Kidney (tissue), 14 donors: Measurements from ENCODE around the gene XPA. TPM values are rescaled to one million over a fixed set of nuclear protein-coding genes. Genes with fewer than 3 reads are reported as not detected.

ENCODE experiments used
- DNase-seq, 5 donors: peaks; one replicate each; pipeline ENCODE4 v3.0.0-alpha.2; 2013 to 2020
- FAIRE-seq: peaks from 2 replicates; lab custom pipeline; 2012; peaks lifted over from hg19 to GRCh38; lab: Jason Lieb, UNC
- H3K27ac ChIP-seq, 2 donors: one replicate each; pipeline ENCODE4 v1.7.0; 2013; ENCODE audit warnings: low read depth in 2 of 2, low read length in 2 of 2, inconsistent platforms in 1 of 2
- H3K27me3 ChIP-seq: one replicate; pipeline ENCODE4 v1.7.1; 2013; ENCODE audit warnings: low read length, inconsistent platforms; ENCODE audit not compliant: control insufficient read depth, insufficient read depth
- H3K36me3 ChIP-seq, 3 donors: one replicate each; pipeline versions ENCODE4 v1.7.0 to v1.7.1; 2013; ENCODE audit warnings: low read length in 3 of 3, control low read depth in 1 of 3, inconsistent platforms in 1 of 3; ENCODE audit not compliant: insufficient read depth in 3 of 3, control insufficient read depth in 2 of 3
- H3K4me1 ChIP-seq, 3 donors: one replicate each; pipeline versions ENCODE4 v1.7.0 to v1.7.1; 2013; ENCODE audit warnings: low read length in 3 of 3, inconsistent platforms in 1 of 3, low read depth in 1 of 3; ENCODE audit not compliant: control insufficient read depth in 2 of 3, insufficient read depth in 2 of 3
- H3K4me3 ChIP-seq, 3 donors: one replicate each; pipeline versions ENCODE4 v1.7.0 to v1.8.1; 2013; ENCODE audit warnings: low read length in 3 of 3, control low read depth in 1 of 3, inconsistent platforms in 1 of 3
- H3K9ac ChIP-seq, 3 donors: one replicate each; pipeline versions ENCODE4 v1.7.0 to v1.7.1; 2013; ENCODE audit warnings: low read length in 3 of 3, control low read depth in 1 of 3, inconsistent platforms in 1 of 3
- H3K9me3 ChIP-seq, 3 donors: one replicate each; pipeline versions ENCODE4 v1.7.0 to v1.7.1; 2013; ENCODE audit warnings: low read length in 3 of 3, control low read depth in 1 of 3, inconsistent platforms in 1 of 3; ENCODE audit not compliant: control insufficient read depth in 2 of 3, insufficient read depth in 1 of 3
- intact Hi-C: fragments of 100-400 bp; cut with DNase I; formaldehyde crosslinking; loops from one replicate; pipeline ENCODE4 v1.11.1; 2022
- polyA plus RNA-seq: library from polyadenylated mRNA; stranded (reverse); fragments of 350-450 nt; fragmentation: Illumina TruSeq; extraction: RNeasy Lipid Tissue Mini Kit (QIAGEN cat#74804); gene quantifications from one replicate; pipeline ENCODE4 v1.2.3, GENCODE V29; 2014; ENCODE audit warnings: low read depth, low replicate concordance; ENCODE audit not compliant: insufficient read depth
- total RNA-seq: library from RNA; stranded (reverse); fragmentation: NEBNext Ultra II Directional; extraction: Animal tissue kit (Norgen Biotek cat#: 25700); gene quantifications from one replicate; pipeline ENCODE4 v1.2.1, GENCODE V29; 2021
- TF ChIP-seq, protein P1 (sequence below): IDR thresholded peaks from 3 replicates; pipeline ENCODE4 v1.5.1; 2012; ENCODE audit warnings: mild to moderate bottlenecking, moderate library complexity, borderline replicate concordance; ENCODE audit not compliant: insufficient read depth; ENCODE audit errors: extremely low read depth
- donor health status: control.
- donor health status: control.
- donor health status: control.
- donor health status: control.
- donor health status: control.
- donor health status: DM: yes; HTN: yes; CAD: no.
- donor health status: Normal renal cell carcinoma (clear cell type).

The XPA gene
- total and polyA plus RNA-seq, 2 donors from 2014 or later: 17.7 to 26.3 TPM

DNA sequence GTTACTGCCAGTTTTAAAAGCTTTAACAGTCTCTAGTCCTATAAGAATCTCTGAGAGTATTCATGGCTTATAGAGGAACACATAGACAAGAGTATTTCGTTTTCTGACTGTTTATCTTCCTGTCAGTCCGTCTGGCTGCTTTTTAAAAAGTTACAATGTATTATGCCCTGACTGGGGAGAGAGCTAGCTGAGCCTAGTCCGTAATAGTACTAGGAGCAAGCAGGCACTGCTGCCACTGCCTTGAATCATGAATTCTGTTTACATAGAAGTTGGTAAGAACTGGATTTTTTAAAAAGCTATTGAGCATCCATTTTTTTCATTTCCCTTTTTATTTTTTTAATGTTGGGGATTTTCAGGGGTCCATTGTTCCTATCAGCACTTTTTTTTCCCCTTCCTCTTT lies 26.6 kb downstream of the XPA start:
- no peak overlapping the region for H3K27ac ChIP-seq
- H3K9me3 ChIP-seq: no peaks in the 10 kb centered on the region
- peaks cover 13 to 83% (median 29%) of the 10 kb centered on the region in 3 donors for H3K36me3 ChIP-seq
- H3K9ac ChIP-seq: no peak overlapping the region
- H3K27me3 ChIP-seq: no peaks in the 10 kb centered on the region
- no peaks in the 10 kb centered on the region for H3K4me1 ChIP-seq
- DNase-seq: no peak
- H3K4me3 ChIP-seq: no peak overlapping the region
- intact Hi-C loops: no loop called here
- no peak for FAIRE-seq
- TF ChIP-seq, protein P1, sequence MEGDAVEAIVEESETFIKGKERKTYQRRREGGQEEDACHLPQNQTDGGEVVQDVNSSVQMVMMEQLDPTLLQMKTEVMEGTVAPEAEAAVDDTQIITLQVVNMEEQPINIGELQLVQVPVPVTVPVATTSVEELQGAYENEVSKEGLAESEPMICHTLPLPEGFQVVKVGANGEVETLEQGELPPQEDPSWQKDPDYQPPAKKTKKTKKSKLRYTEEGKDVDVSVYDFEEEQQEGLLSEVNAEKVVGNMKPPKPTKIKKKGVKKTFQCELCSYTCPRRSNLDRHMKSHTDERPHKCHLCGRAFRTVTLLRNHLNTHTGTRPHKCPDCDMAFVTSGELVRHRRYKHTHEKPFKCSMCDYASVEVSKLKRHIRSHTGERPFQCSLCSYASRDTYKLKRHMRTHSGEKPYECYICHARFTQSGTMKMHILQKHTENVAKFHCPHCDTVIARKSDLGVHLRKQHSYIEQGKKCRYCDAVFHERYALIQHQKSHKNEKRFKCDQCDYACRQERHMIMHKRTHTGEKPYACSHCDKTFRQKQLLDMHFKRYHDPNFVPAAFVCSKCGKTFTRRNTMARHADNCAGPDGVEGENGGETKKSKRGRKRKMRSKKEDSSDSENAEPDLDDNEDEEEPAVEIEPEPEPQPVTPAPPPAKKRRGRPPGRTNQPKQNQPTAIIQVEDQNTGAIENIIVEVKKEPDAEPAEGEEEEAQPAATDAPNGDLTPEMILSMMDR: no peak

DNA sequence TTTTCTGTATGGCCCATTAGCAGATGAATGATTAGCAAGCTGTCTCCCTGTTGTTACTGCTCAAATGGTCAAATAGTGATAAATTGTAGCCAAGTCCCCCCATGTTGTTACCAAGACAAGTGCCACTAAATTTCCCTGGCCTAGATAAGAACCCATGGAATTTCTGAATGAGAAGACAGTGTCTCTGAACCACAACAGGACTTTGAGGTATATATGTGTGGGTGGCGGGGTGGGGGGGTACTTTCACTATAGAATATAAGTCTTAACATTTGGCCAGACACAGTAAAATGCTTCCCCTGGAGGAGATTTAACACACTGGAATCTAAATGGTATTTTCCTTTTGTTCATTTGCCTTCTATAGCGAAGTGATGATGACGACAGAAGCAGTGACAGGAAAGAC lies 28.7 kb downstream of the XPA start:
- H3K9ac ChIP-seq: no peak overlapping the region
- peaks cover 18 to 80% (median 38%) of the 10 kb centered on the region in 3 donors for H3K36me3 ChIP-seq
- DNase-seq (no peak), FAIRE-seq (no peak)
- TF ChIP-seq, protein P1: no peak
- H3K27ac ChIP-seq: no peak overlapping the region
- H3K27me3 ChIP-seq: no peaks in the 10 kb centered on the region
- H3K4me3 ChIP-seq: no peak overlapping the region
- H3K4me1 ChIP-seq: no peaks in the 10 kb centered on the region
- intact Hi-C loops: no loop called here
- H3K9me3 ChIP-seq: no peaks in the 10 kb centered on the region

DNA sequence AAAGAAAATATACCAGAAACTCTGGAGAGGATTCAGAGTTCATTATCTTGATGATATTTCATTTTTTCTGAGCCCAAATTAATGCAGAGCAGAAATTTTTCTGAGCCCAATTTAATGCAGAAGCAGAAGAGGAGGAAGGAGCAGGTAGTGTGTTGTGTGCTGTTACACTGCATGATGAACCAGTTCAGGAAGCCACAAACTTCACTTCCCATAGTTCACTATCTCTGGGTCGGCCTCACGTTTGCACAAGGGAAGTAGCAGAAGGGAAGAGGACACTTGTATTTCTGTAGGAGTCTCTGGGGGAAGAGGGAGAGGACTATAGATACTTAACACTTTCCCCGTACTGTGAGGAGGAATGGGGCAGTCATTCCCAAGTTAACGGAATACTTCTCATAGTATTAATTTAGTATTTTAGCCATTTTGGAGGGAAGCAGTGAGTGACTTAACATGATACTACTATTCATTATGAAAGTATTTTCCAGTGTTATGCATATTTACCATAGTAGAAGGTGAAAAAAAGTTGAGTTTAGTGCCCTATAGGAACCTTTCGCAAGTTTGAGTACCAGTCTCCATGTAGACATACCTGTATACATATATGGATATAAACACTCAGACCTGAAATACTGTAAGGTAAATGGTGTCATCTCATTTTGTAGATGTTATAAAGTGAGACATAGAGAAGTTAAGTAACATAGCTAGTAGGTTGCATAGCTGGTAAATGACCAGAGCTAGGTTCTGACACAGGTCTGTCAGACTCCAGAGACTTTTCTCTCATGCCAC lies 30.0 kb downstream of the XPA start:
- Histone ChIP-seq H3K4me1 (no peaks in the 10 kb centered on the region), H3K4me3 (no peak overlapping the region), H3K36me3 (peaks cover 23 to 82% (median 42%) of the 10 kb centered on the region in 3 donors), H3K9ac (no peak overlapping the region), H3K9me3 (no peaks in the 10 kb centered on the region), H3K27me3 (no peaks in the 10 kb centered on the region), H3K27ac (no peak overlapping the region)
- FAIRE-seq: no peak
- no peak for DNase-seq
- TF ChIP-seq, protein P1: no peak
- intact Hi-C loops: no loop called here

DNA sequence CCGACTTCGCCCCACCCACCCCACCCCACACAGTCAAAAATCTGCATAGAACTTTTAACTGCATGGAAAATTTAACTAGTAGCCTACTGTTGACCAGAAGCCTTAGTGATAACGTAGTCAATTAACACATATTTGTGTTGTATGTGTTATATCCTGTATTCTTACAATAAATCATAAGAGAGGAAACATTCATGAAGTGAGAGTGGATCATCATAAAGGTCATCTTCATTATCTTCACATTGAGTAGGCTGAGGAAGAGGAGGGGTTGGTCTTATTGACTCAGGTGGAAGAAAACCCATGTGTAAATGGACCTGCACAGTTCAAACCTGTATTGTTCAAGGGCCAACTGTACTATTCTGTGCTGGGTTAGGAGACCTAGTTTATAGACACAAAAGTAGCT lies 31.4 kb downstream of the XPA start:
- no peak overlapping the region for H3K4me3 ChIP-seq
- no peak for DNase-seq
- intact Hi-C loops: no loop called here
- no peaks in the 10 kb centered on the region for H3K27me3 ChIP-seq
- H3K9me3 ChIP-seq: no peaks in the 10 kb centered on the region
- no peaks in the 10 kb centered on the region for H3K4me1 ChIP-seq
- no peak overlapping the region for H3K9ac ChIP-seq
- no peak for FAIRE-seq
- peaks cover 22 to 73% (median 45%) of the 10 kb centered on the region in 3 donors for H3K36me3 ChIP-seq
- TF ChIP-seq, protein P1: no peak
- no peak overlapping the region for H3K27ac ChIP-seq
